ENCODE measurements around the gene ZCCHC7.

ZCCHC7 gene

GRCh38 chr9:37369671-37370070 is 249.3 kb downstream of the ZCCHC7 start:
- H3K4me1 Mint-ChIP-seq: peaks cover 6% of the 10 kb centered on the region
- H3K4me3 Mint-ChIP-seq: no peak overlapping the region
- H3K36me3 Mint-ChIP-seq (ENCODE audit: low read depth): no peaks in the 10 kb centered on the region
- H3K27ac Mint-ChIP-seq: no peak overlapping the region
- no peak for DNase-seq
- H3K27me3 Mint-ChIP-seq (ENCODE audit: low read depth, poor library complexity): peaks cover 8% of the 10 kb centered on the region
- TF ChIP-seq, protein P1, sequence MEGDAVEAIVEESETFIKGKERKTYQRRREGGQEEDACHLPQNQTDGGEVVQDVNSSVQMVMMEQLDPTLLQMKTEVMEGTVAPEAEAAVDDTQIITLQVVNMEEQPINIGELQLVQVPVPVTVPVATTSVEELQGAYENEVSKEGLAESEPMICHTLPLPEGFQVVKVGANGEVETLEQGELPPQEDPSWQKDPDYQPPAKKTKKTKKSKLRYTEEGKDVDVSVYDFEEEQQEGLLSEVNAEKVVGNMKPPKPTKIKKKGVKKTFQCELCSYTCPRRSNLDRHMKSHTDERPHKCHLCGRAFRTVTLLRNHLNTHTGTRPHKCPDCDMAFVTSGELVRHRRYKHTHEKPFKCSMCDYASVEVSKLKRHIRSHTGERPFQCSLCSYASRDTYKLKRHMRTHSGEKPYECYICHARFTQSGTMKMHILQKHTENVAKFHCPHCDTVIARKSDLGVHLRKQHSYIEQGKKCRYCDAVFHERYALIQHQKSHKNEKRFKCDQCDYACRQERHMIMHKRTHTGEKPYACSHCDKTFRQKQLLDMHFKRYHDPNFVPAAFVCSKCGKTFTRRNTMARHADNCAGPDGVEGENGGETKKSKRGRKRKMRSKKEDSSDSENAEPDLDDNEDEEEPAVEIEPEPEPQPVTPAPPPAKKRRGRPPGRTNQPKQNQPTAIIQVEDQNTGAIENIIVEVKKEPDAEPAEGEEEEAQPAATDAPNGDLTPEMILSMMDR (IDR thresholded peaks at IDR 0.05): no peak
- H3K9me3 Mint-ChIP-seq: no peaks in the 10 kb centered on the region

GRCh38 chr9:37370282-37370681 is 249.9 kb downstream of the ZCCHC7 start:
- H3K4me1 Mint-ChIP-seq: peaks cover 6% of the 10 kb centered on the region
- no peak for DNase-seq
- H3K9me3 Mint-ChIP-seq: no peaks in the 10 kb centered on the region
- no peak overlapping the region for H3K27ac Mint-ChIP-seq
- no peaks in the 10 kb centered on the region for H3K36me3 Mint-ChIP-seq (ENCODE audit: low read depth)
- H3K27me3 Mint-ChIP-seq (ENCODE audit: low read depth, poor library complexity): peaks cover 8% of the 10 kb centered on the region
- TF ChIP-seq, protein P1 (IDR thresholded peaks at IDR 0.05): no peak
- H3K4me3 Mint-ChIP-seq: no peak overlapping the region

GRCh38 chr9:37370968-37371563 is 250.7 kb downstream of the ZCCHC7 start:
- TF ChIP-seq, protein P1 (IDR thresholded peaks at IDR 0.05): no peak
- H3K4me1 Mint-ChIP-seq: peaks cover 6% of the 10 kb centered on the region
- H3K36me3 Mint-ChIP-seq (ENCODE audit: low read depth): no peaks in the 10 kb centered on the region
- DNase-seq: no peak
- no peak overlapping the region for H3K4me3 Mint-ChIP-seq
- H3K27me3 Mint-ChIP-seq (ENCODE audit: low read depth, poor library complexity): peaks cover 8% of the 10 kb centered on the region
- H3K9me3 Mint-ChIP-seq: no peaks in the 10 kb centered on the region
- H3K27ac Mint-ChIP-seq: no peak overlapping the region

- no peak overlapping the region for H3K4me3 Mint-ChIP-seq
- no peak overlapping the region for H3K27ac Mint-ChIP-seq
- peaks cover 6% of the 10 kb centered on the region for H3K4me1 Mint-ChIP-seq
- TF ChIP-seq, protein P1 (IDR thresholded peaks at IDR 0.05): no peak
- no peak for DNase-seq
- H3K27me3 Mint-ChIP-seq (ENCODE audit: low read depth, poor library complexity): peaks cover 9% of the 10 kb centered on the region
- H3K9me3 Mint-ChIP-seq: no peaks in the 10 kb centered on the region
- H3K36me3 Mint-ChIP-seq (ENCODE audit: low read depth): no peaks in the 10 kb centered on the region
Observed at GRCh38 chr9:37371565-37372464, 251.4 kb downstream of the ZCCHC7 start.

GRCh38 chr9:37372839-37373238 is 252.5 kb downstream of the ZCCHC7 start:
- Mint-ChIP-seq H3K4me3 (no peak overlapping the region), H3K27ac (no peak overlapping the region), H3K27me3 (ENCODE audit: low read depth, poor library complexity) (peaks cover 16% of the 10 kb centered on the region), H3K4me1 (peaks cover 6% of the 10 kb centered on the region), H3K9me3 (no peaks in the 10 kb centered on the region), H3K36me3 (ENCODE audit: low read depth) (no peaks in the 10 kb centered on the region)
- no peak for DNase-seq
- TF ChIP-seq, protein P1 (IDR thresholded peaks at IDR 0.05): no peak
